Keratinocyte (primary cell): ENCODE data around the gene IL37. TPM values are rescaled to one million over a fixed set of nuclear protein-coding genes. Genes with fewer than 3 reads are reported as not detected.
"Not testable (repeated sequence)": the region's sequence is repeated elsewhere in the genome, so short reads cannot be mapped to it uniquely, and the experiment has no call there.

Source experiments
- DNase-seq: peaks from one replicate; pipeline ENCODE4 v3.0.0-alpha.2; 2011; ENCODE audit warnings: low read depth, missing footprints, low spot score
- FAIRE-seq: peaks from 2 replicates; lab custom pipeline; 2011; peaks lifted over from hg19 to GRCh38; lab: Jason Lieb, UNC
- H2AFZ ChIP-seq: 2 replicates; pipeline ENCODE4 v1.6.0; 2012; ENCODE audit warnings: low read length, control low read depth, inconsistent platforms; ENCODE audit not compliant: control insufficient read depth
- H3K27ac ChIP-seq: 2 replicates; pipeline ENCODE4 v1.5.1; 2011; ENCODE audit warnings: low read length; ENCODE audit not compliant: control insufficient read depth, insufficient read depth
- H3K27me3 ChIP-seq: 3 replicates; pipeline ENCODE4 v1.6.0; 2011; ENCODE audit warnings: low read length; ENCODE audit not compliant: control insufficient read depth, insufficient read depth; ENCODE audit errors: extremely low read depth
- H3K36me3 ChIP-seq, 2 experiments: 2 replicates in 1 of 2; 3 replicates in 1 of 2; pipeline ENCODE4 v1.5.1; 2011; ENCODE audit warnings: low read length in 2 of 2, mild to moderate bottlenecking in 1 of 2; ENCODE audit not compliant: control insufficient read depth in 2 of 2, insufficient read depth in 2 of 2; ENCODE audit errors: extremely low read depth in 1 of 2
- H3K4me1 ChIP-seq: 3 replicates; pipeline ENCODE4 v1.5.1; 2011; ENCODE audit warnings: low read length; ENCODE audit not compliant: control insufficient read depth, insufficient read depth; ENCODE audit errors: extremely low read depth
- H3K4me2 ChIP-seq: 3 replicates; pipeline ENCODE4 v1.6.0; 2011; ENCODE audit warnings: low read depth, low read length; ENCODE audit not compliant: control insufficient read depth, insufficient read depth; ENCODE audit errors: extremely low read depth
- H3K4me3 ChIP-seq, 3 experiments: fragments of 200-600 bp in 1 of 3; sonication (generic) in 1 of 3; 2 replicates in 2 of 3; 3 replicates in 1 of 3; pipeline ENCODE4 v1.5.1; 2011 to 2016; ENCODE audit warnings: low read length in 3 of 3, mild to moderate bottlenecking in 3 of 3, control low read depth in 2 of 3, inconsistent platforms in 1 of 3, low read depth in 1 of 3, mixed read lengths in 1 of 3, mixed run types in 1 of 3, moderate library complexity in 1 of 3; ENCODE audit not compliant: control insufficient read depth in 2 of 3, insufficient read depth in 2 of 3; ENCODE audit errors: extremely low read depth in 1 of 3
- H3K79me2 ChIP-seq: 2 replicates; pipeline ENCODE4 v1.6.0; 2012; ENCODE audit warnings: low read length; ENCODE audit not compliant: control insufficient read depth, insufficient read depth
- H3K9ac ChIP-seq: 3 replicates; pipeline ENCODE4 v1.6.0; 2011; ENCODE audit warnings: low read length; ENCODE audit not compliant: control insufficient read depth, insufficient read depth; ENCODE audit errors: extremely low read depth
- H3K9me1 ChIP-seq: 3 replicates; pipeline ENCODE4 v1.6.0; 2011; ENCODE audit warnings: low read length; ENCODE audit not compliant: control insufficient read depth, insufficient read depth; ENCODE audit errors: extremely low read depth
- H3K9me3 ChIP-seq: 2 replicates; pipeline ENCODE4 v1.5.1; 2012; ENCODE audit warnings: low read depth, low read length; ENCODE audit not compliant: control insufficient read depth
- H4K20me1 ChIP-seq: 3 replicates; pipeline ENCODE4 v1.6.0; 2011; ENCODE audit warnings: low read length; ENCODE audit not compliant: control insufficient read depth, insufficient read depth; ENCODE audit errors: extremely low read depth
- EZH2 ChIP-seq: IDR thresholded peaks from one replicate; pipeline ENCODE4 v1.6.1; 2012; ENCODE audit warnings: inconsistent platforms, mild to moderate bottlenecking, low read length, moderate library complexity
- dilution Hi-C: fragments of 300-500 bp; cut with MboI; formaldehyde crosslinking; loops from one replicate; pipeline ENCODE4 v1.7.0; 2020; ENCODE audit warnings: low sequenced_read_pairs; ENCODE audit not compliant: extremely low pct_ligation_motif_present
- polyA plus RNA-seq, 5 experiments: library from polyadenylated mRNA; depleted of rRNA in 3 of 5; stranded (reverse) in 3 of 5; stranded (forward) in 1 of 5; unstranded in 1 of 5; fragments of >200 nt; gene quantifications; 1 replicate in 1 of 5; 2 replicates in 3 of 5; 3 replicates in 1 of 5; pipeline versions ENCODE4 v1.2.1 to v1.2.3, GENCODE V29; 2011 to 2012; ENCODE audit warnings: missing spikeins in 2 of 5, low read depth in 1 of 5, low replicate concordance in 1 of 5
- TF ChIP-seq, protein P1 (sequence below), 3 experiments: IDR thresholded peaks in 1 of 3; conservative IDR thresholded peaks in 1 of 3; optimal IDR thresholded peaks in 1 of 3; 2 replicates in 2 of 3; 3 replicates in 1 of 3; pipeline versions ENCODE3 to v1.5.1; 2011; ENCODE audit warnings: low read length in 3 of 3, mild to moderate bottlenecking in 3 of 3, moderate library complexity in 2 of 3, control low read depth in 1 of 3, inconsistent platforms in 1 of 3; ENCODE audit not compliant: insufficient read depth in 2 of 3; ENCODE audit errors: extremely low read depth in 1 of 3

Gene IL37
- polyA plus RNA-seq, 1 donor (not counting 4 experiments of a cell fraction or from before 2014, with no cell fraction given): 0.63 TPM

GRCh38 chr2:112897624-112897978 lies 13.4 kb upstream of the IL37 start:
- TF ChIP-seq EZH2: no peak
- TF ChIP-seq, protein P1, sequence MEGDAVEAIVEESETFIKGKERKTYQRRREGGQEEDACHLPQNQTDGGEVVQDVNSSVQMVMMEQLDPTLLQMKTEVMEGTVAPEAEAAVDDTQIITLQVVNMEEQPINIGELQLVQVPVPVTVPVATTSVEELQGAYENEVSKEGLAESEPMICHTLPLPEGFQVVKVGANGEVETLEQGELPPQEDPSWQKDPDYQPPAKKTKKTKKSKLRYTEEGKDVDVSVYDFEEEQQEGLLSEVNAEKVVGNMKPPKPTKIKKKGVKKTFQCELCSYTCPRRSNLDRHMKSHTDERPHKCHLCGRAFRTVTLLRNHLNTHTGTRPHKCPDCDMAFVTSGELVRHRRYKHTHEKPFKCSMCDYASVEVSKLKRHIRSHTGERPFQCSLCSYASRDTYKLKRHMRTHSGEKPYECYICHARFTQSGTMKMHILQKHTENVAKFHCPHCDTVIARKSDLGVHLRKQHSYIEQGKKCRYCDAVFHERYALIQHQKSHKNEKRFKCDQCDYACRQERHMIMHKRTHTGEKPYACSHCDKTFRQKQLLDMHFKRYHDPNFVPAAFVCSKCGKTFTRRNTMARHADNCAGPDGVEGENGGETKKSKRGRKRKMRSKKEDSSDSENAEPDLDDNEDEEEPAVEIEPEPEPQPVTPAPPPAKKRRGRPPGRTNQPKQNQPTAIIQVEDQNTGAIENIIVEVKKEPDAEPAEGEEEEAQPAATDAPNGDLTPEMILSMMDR (optimal IDR thresholded peaks at IDR 0.05 in 1 of 3, IDR thresholded peaks at IDR 0.05 in 1 of 3, conservative IDR thresholded peaks at IDR 0.05 in 1 of 3; ENCODE audit: extremely low read depth in 1 of 3, insufficient read depth in 2 of 3, low read length in 3 of 3): no peak
- H3K9me1 ChIP-seq: no peaks in the 10 kb centered on the region

GRCh38 chr2:112901431-112902065 lies 9.4 kb upstream of the IL37 start:
- H3K36me3 ChIP-seq, H3K9me3 ChIP-seq, FAIRE-seq, H3K27ac ChIP-seq, H3K4me2 ChIP-seq, H3K79me2 ChIP-seq, H3K9me1 ChIP-seq, H3K27me3 ChIP-seq, H3K9ac ChIP-seq, H3K4me3 ChIP-seq, H3K4me1 ChIP-seq, H2AFZ ChIP-seq, H4K20me1 ChIP-seq, DNase-seq, dilution Hi-C loops: not testable (repeated sequence)

More at GRCh38 chr2:112897624-112897978, 13.4 kb upstream of the IL37 start:
- Histone ChIP-seq H4K20me1 (no peaks in the 10 kb centered on the region), H3K9me3 (no peaks in the 10 kb centered on the region), H3K4me3 (no peak overlapping the region), H3K36me3 (no peaks in the 10 kb centered on the region), H3K4me1 (no peaks in the 10 kb centered on the region), H3K4me2 (no peak overlapping the region), H2AFZ (no peak overlapping the region), H3K27ac (no peak overlapping the region), H3K9ac (no peak overlapping the region), H3K79me2 (no peaks in the 10 kb centered on the region), H3K27me3 (no peaks in the 10 kb centered on the region)
- dilution Hi-C loops: no loop called here
- no peak for FAIRE-seq
- no peak for DNase-seq

GRCh38 chr2:112902816-112903215 lies 8.1 kb upstream of the IL37 start:
- no peaks in the 10 kb centered on the region for H4K20me1 ChIP-seq
- no peak overlapping the region for H3K4me3 ChIP-seq
- no peak overlapping the region for H2AFZ ChIP-seq
- dilution Hi-C loops: no loop called here
- H3K9me1 ChIP-seq: no peaks in the 10 kb centered on the region
- no peaks in the 10 kb centered on the region for H3K36me3 ChIP-seq
- H3K27ac ChIP-seq: no peak overlapping the region
- H3K4me2 ChIP-seq: no peak overlapping the region
- H3K4me1 ChIP-seq: peaks cover 2% of the 10 kb centered on the region
- no peaks in the 10 kb centered on the region for H3K9me3 ChIP-seq
- no peaks in the 10 kb centered on the region for H3K79me2 ChIP-seq
- no peak for FAIRE-seq
- no peaks in the 10 kb centered on the region for H3K27me3 ChIP-seq
- no peak for TF ChIP-seq EZH2
- TF ChIP-seq, protein P1 (optimal IDR thresholded peaks at IDR 0.05 in 1 of 3, IDR thresholded peaks at IDR 0.05 in 1 of 3, conservative IDR thresholded peaks at IDR 0.05 in 1 of 3; ENCODE audit: extremely low read depth in 1 of 3, insufficient read depth in 2 of 3, low read length in 3 of 3): no peak
- H3K9ac ChIP-seq: no peak overlapping the region
- no peak for DNase-seq
